OCI-LY3 (cell line): ENCODE data around the gene ASCL3.

ENCODE experiments used
- EZH2phosphoT487 ChIP-seq: fragments of 200-600 bp; shearing (Covaris generic); IDR thresholded peaks from 2 replicates; pipeline ENCODE4 v1.6.1; 2018; ENCODE audit warnings: antibody characterized with exemption, mixed run types, low read depth
- TF ChIP-seq, protein P1 (sequence below): fragments of 200-600, 300-600 bp; sonication (generic); IDR thresholded peaks from 2 replicates; pipeline ENCODE4 v1.5.1; 2014; ENCODE audit warnings: antibody characterized with exemption, low read length, low read depth

DNA sequence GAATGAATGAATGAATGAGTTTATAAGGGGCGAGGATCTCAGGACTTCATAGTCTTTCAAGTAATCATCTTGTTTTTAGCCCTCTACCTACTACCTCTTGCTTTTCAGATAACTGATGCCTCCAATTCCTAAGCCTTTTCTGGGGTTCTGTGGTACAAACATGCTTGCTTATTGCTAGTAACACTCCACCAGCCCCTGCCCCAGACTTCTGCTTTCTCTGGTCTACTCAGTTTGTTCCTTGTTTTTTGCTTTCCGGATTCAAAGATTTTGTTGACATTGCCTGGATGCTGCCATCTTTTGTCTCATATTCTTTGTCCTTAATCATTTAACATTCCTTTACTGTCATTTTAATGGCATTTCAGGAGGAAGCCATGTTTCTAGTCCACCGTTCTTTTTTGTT, 30.3 kb upstream of the ASCL3 start:
- TF ChIP-seq, protein P1, sequence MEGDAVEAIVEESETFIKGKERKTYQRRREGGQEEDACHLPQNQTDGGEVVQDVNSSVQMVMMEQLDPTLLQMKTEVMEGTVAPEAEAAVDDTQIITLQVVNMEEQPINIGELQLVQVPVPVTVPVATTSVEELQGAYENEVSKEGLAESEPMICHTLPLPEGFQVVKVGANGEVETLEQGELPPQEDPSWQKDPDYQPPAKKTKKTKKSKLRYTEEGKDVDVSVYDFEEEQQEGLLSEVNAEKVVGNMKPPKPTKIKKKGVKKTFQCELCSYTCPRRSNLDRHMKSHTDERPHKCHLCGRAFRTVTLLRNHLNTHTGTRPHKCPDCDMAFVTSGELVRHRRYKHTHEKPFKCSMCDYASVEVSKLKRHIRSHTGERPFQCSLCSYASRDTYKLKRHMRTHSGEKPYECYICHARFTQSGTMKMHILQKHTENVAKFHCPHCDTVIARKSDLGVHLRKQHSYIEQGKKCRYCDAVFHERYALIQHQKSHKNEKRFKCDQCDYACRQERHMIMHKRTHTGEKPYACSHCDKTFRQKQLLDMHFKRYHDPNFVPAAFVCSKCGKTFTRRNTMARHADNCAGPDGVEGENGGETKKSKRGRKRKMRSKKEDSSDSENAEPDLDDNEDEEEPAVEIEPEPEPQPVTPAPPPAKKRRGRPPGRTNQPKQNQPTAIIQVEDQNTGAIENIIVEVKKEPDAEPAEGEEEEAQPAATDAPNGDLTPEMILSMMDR: no peak
- TF ChIP-seq EZH2phosphoT487: no peak
